HEK293T (cell line): ENCODE data around the gene PSAT1.

Experiments
- ARNT ChIP-seq: fragments of 450-650 bp; IDR thresholded peaks from 2 replicates; pipeline ENCODE4 v1.6.1; 2017; ENCODE audit warnings: mild to moderate bottlenecking
- CTBP1 ChIP-seq: fragments of 450-650 bp; IDR thresholded peaks from 2 replicates; pipeline ENCODE4 v1.6.1; 2016; ENCODE audit warnings: borderline replicate concordance
- ELF4 ChIP-seq: fragments of 450-650 bp; IDR thresholded peaks from 2 replicates; pipeline ENCODE4 v1.6.1; 2017; ENCODE audit warnings: antibody characterized with exemption
- FOXA1 ChIP-seq: fragments of 450-650 bp; IDR thresholded peaks from 2 replicates; pipeline ENCODE4 v1.6.1; 2016; ENCODE audit warnings: mild to moderate bottlenecking
- FOXK2 ChIP-seq: fragments of 450-650 bp; IDR thresholded peaks from 2 replicates; pipeline ENCODE4 v1.6.1; 2016; ENCODE audit warnings: mild to moderate bottlenecking
- FOXM1 ChIP-seq: fragments of 450-650 bp; IDR thresholded peaks from 2 replicates; pipeline ENCODE4 v1.6.1; 2017; ENCODE audit warnings: mild to moderate bottlenecking, borderline replicate concordance
- HDGF ChIP-seq: fragments of 450-650 bp; IDR thresholded peaks from 2 replicates; pipeline ENCODE4 v1.6.1; 2017; ENCODE audit warnings: antibody characterized with exemption, borderline replicate concordance
- LEF1 ChIP-seq: fragments of 450-650 bp; IDR thresholded peaks from 2 replicates; pipeline ENCODE4 v1.6.1; 2017; ENCODE audit warnings: mild to moderate bottlenecking, borderline replicate concordance
- NFRKB ChIP-seq: fragments of 450-650 bp; IDR thresholded peaks from 2 replicates; pipeline ENCODE4 v1.6.1; 2016; ENCODE audit warnings: mild to moderate bottlenecking, moderate library complexity
- SP1 ChIP-seq: fragments of 450-650 bp; IDR thresholded peaks from 2 replicates; pipeline ENCODE4 v1.6.1; 2017
- SUZ12 ChIP-seq: fragments of 450-650 bp; IDR thresholded peaks from 2 replicates; pipeline ENCODE4 v1.6.1; 2016; ENCODE audit warnings: mild to moderate bottlenecking
- TARDBP ChIP-seq: fragments of 450-650 bp; IDR thresholded peaks from 2 replicates; pipeline ENCODE4 v1.6.1; 2016

DNA sequence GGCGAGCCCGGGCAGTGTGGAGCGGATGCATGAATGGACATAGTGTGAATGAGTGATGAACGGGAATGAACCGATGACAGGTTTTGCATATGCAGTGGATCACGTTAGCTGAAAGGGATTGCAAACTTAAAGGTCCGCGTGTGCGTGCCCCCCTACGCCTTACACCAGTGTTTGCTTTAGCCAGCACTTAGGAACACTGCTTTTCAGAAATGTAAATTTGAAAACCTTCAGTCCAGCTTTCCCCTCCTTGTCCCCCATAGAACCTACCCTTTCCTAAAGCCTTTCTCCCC, 692 bp downstream of the PSAT1 start:
- TF ChIP-seq FOXA1 (no peak), CTBP1 (no peak), FOXK2 (no peak), SUZ12 (no peak), ELF4 (no peak), ARNT (no peak), TARDBP (no peak), SP1 (no peak), FOXM1 (no peak), NFRKB (no peak), LEF1 (no peak), HDGF (no peak)
